ENCODE results near the gene TMEM62.
"Not testable (repeated sequence)": the region's sequence is repeated elsewhere in the genome, so short reads cannot be mapped to it uniquely, and the experiment has no call there.

Gene TMEM62

GRCh38 chr15:43196760-43197548, 63.6 kb downstream of the TMEM62 start:
- TF ChIP-seq EZH2 (IDR thresholded peaks at IDR 0.05): no peak
- TF ChIP-seq FOXP2 (optimal IDR thresholded peaks at IDR 0.05; ENCODE audit: control extremely low read depth, extremely low read length, insufficient read depth): no peak
- TF ChIP-seq POLR2AphosphoS5 (IDR thresholded peaks at IDR 0.05; ENCODE audit: borderline replicate concordance, low read depth, low read length): no peak
- DNase-seq (ENCODE audit: low read depth, low spot score): no peak
- H3K4me3 ChIP-seq: no peak overlapping the region
- no peak overlapping the region for H3K9ac ChIP-seq (ENCODE audit: insufficient read length)
- no peaks in the 10 kb centered on the region for H3K9me3 ChIP-seq (ENCODE audit: low read depth, low read length)
- no peaks in the 10 kb centered on the region for H3K36me3 ChIP-seq (ENCODE audit: insufficient read depth, low read length)
- no peak overlapping the region for H3K27ac ChIP-seq

GRCh38 chr15:43197773-43198172, 64.4 kb downstream of the TMEM62 start:
- not testable (repeated sequence) for H3K9me3 ChIP-seq (ENCODE audit: low read depth, low read length); DNase-seq (ENCODE audit: low read depth, low spot score); H3K36me3 ChIP-seq (ENCODE audit: insufficient read depth, low read length)

GRCh38 chr15:43198556-43198955, 65.2 kb downstream of the TMEM62 start:
- not testable (repeated sequence) for H3K9me3 ChIP-seq (ENCODE audit: low read depth, low read length); H3K36me3 ChIP-seq (ENCODE audit: insufficient read depth, low read length); H3K4me3 ChIP-seq; H3K9ac ChIP-seq (ENCODE audit: insufficient read length); H3K27ac ChIP-seq; DNase-seq (ENCODE audit: low read depth, low spot score)

More at GRCh38 chr15:43197773-43198172, 64.4 kb downstream of the TMEM62 start:
- not testable (repeated sequence) for H3K27ac ChIP-seq; H3K9ac ChIP-seq (ENCODE audit: insufficient read length); H3K4me3 ChIP-seq

- no peak for TF ChIP-seq POLR2AphosphoS5 (IDR thresholded peaks at IDR 0.05; ENCODE audit: borderline replicate concordance, low read depth, low read length)
- Histone ChIP-seq H3K36me3 (ENCODE audit: insufficient read depth, low read length) (no peaks in the 10 kb centered on the region), H3K9ac (ENCODE audit: insufficient read length) (no peak overlapping the region), H3K9me3 (ENCODE audit: low read depth, low read length) (no peaks in the 10 kb centered on the region), H3K4me3 (no peak overlapping the region), H3K27ac (no peak overlapping the region)
- no peak for DNase-seq (ENCODE audit: low read depth, low spot score)
Observed at GRCh38 chr15:43198992-43199391, 65.6 kb downstream of the TMEM62 start.

GRCh38 chr15:43199945-43200488, 66.6 kb downstream of the TMEM62 start:
- Histone ChIP-seq H3K4me3 (no peak overlapping the region), H3K27ac (no peak overlapping the region), H3K9me3 (ENCODE audit: low read depth, low read length) (no peaks in the 10 kb centered on the region), H3K9ac (ENCODE audit: insufficient read length) (no peak overlapping the region), H3K36me3 (ENCODE audit: insufficient read depth, low read length) (no peaks in the 10 kb centered on the region)
- TF ChIP-seq POLR2AphosphoS5 (IDR thresholded peaks at IDR 0.05; ENCODE audit: borderline replicate concordance, low read depth, low read length) (no peak), FOXP2 (optimal IDR thresholded peaks at IDR 0.05; ENCODE audit: control extremely low read depth, extremely low read length, insufficient read depth) (no peak), EZH2 (IDR thresholded peaks at IDR 0.05) (no peak)
- no peak for DNase-seq (ENCODE audit: low read depth, low spot score)

GRCh38 chr15:43204016-43204901, 70.9 kb downstream of the TMEM62 start:
- Histone ChIP-seq H3K4me3 (no peak overlapping the region), H3K9me3 (ENCODE audit: low read depth, low read length) (no peaks in the 10 kb centered on the region), H3K9ac (ENCODE audit: insufficient read length) (no peak overlapping the region), H3K27ac (no peak overlapping the region), H3K36me3 (ENCODE audit: insufficient read depth, low read length) (no peaks in the 10 kb centered on the region)
- no peak for TF ChIP-seq FOXP2 (optimal IDR thresholded peaks at IDR 0.05; ENCODE audit: control extremely low read depth, extremely low read length, insufficient read depth)
- no peak for TF ChIP-seq EZH2 (IDR thresholded peaks at IDR 0.05)
- no peak for TF ChIP-seq POLR2AphosphoS5 (IDR thresholded peaks at IDR 0.05; ENCODE audit: borderline replicate concordance, low read depth, low read length)
- no peak for DNase-seq (ENCODE audit: low read depth, low spot score)

- no peak overlapping the region for H3K9ac ChIP-seq (ENCODE audit: insufficient read length)
- no peak overlapping the region for H3K4me3 ChIP-seq
- no peaks in the 10 kb centered on the region for H3K9me3 ChIP-seq (ENCODE audit: low read depth, low read length)
- DNase-seq (ENCODE audit: low read depth, low spot score): no peak
- no peak overlapping the region for H3K27ac ChIP-seq
- no peaks in the 10 kb centered on the region for H3K36me3 ChIP-seq (ENCODE audit: insufficient read depth, low read length)
- TF ChIP-seq POLR2AphosphoS5 (IDR thresholded peaks at IDR 0.05; ENCODE audit: borderline replicate concordance, low read depth, low read length) (no peak), EZH2 (IDR thresholded peaks at IDR 0.05) (no peak), FOXP2 (optimal IDR thresholded peaks at IDR 0.05; ENCODE audit: control extremely low read depth, extremely low read length, insufficient read depth) (no peak)
Observed at GRCh38 chr15:43206054-43206453, 72.7 kb downstream of the TMEM62 start.

GRCh38 chr15:43207024-43207423, 73.6 kb downstream of the TMEM62 start:
- H3K4me3 ChIP-seq: no peak overlapping the region
- no peak for DNase-seq (ENCODE audit: low read depth, low spot score)
- H3K27ac ChIP-seq: no peak overlapping the region
- TF ChIP-seq EZH2 (IDR thresholded peaks at IDR 0.05) (no peak), FOXP2 (optimal IDR thresholded peaks at IDR 0.05; ENCODE audit: control extremely low read depth, extremely low read length, insufficient read depth) (no peak), POLR2AphosphoS5 (IDR thresholded peaks at IDR 0.05; ENCODE audit: borderline replicate concordance, low read depth, low read length) (no peak)
- no peaks in the 10 kb centered on the region for H3K9me3 ChIP-seq (ENCODE audit: low read depth, low read length)
- H3K9ac ChIP-seq (ENCODE audit: insufficient read length): no peak overlapping the region
- no peaks in the 10 kb centered on the region for H3K36me3 ChIP-seq (ENCODE audit: insufficient read depth, low read length)
